CD4-positive, alpha-beta T cell treated with Interleukin-2 at 100 ng/mL for 4 hours (primary cell): ENCODE data around the gene BORCS5.

Experiments
- DNase-seq: peaks from one replicate; pipeline ENCODE4 v3.0.0-alpha.2; 2020; ENCODE audit warnings: low spot score

BORCS5 gene

GRCh38 chr12:12353276-12353675, 3.6 kb upstream of the BORCS5 start:
- no peak for DNase-seq

DNA sequence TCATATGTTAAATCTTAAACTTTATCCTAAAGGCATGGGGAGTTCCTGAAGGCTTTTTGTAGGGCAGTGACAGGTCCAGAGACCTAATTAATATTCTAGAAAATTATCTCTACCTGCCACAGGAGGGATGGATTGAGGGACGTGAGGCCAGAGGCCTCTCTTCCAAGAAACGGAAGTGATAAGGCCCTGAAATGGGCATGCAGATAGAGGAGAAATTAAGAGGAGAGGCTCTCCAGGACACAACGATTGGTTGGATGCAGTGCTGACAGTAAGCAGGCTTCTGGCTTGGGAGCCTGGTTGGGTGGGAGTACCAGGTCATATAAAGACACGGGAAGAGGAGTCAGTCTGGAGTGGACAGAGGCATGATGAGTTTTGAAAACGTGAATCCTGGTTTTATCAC, 3.1 kb upstream of the BORCS5 start:
- no peak for DNase-seq

DNA sequence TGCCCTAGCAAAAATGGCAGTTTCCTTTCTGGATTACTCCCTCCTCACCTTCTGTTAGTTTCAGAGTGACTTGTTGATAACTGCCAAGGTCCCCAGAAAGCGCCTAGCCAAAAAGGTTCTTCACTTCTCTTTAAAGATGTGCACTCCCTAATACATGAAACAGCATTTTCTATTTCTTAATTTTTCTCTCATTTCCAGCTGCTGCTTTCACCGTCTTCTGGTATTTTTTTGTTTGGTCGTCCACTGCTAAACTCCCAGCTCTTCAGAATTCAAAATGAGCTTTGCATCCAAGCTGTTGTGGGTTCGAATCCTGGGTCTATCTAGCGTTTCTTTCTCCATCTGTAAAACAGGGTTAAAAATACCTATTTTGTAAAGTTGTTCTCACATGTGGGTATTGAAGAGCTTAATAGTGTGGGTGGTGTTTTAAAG, 397 bp upstream of the BORCS5 start:
- DNase-seq: no peak

DNA sequence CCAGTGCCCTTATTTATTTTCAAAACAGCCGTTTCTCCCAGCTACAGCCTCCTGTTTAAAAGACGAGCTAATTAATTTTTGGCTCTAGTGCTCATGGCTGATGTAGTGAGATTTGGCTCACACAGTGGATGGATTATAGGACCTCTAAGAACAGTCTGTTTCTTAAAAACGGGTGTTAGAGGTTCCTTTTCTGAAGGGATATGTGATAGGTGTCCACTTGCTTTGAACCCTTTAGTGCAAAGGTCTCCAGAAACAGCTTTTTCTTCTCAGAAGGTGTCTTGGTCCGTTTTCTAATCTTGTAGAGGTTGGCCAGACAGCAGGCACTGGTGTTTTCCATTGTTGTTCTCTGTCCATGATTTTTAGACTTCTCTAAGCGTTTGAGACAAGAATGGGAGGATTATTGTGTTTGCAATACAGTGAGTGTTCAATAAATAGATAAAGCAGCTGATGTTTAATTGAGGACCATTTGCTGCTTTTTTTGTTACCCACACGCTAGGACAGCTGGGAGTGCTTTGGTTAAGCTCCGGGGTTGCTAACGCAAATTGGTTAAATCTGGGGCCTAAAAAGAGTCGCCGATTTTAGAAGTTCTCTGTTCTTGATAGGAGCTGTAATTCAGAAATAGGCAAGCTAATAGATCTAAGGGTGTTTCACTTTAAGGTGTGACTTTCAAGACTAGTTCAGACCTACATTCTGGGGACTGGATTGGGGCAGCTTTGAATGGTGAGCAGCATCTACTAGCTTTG, 1.0 kb downstream of the BORCS5 start:
- DNase-seq: peak; percentile 35

- DNase-seq: no peak
Observed at GRCh38 chr12:12358528-12358927, 1.6 kb downstream of the BORCS5 start.

GRCh38 chr12:12364787-12365445, 8.0 kb downstream of the BORCS5 start:
- DNase-seq: no peak

- no peak for DNase-seq
Observed at GRCh38 chr12:12365446-12365802, 8.5 kb downstream of the BORCS5 start.

DNA sequence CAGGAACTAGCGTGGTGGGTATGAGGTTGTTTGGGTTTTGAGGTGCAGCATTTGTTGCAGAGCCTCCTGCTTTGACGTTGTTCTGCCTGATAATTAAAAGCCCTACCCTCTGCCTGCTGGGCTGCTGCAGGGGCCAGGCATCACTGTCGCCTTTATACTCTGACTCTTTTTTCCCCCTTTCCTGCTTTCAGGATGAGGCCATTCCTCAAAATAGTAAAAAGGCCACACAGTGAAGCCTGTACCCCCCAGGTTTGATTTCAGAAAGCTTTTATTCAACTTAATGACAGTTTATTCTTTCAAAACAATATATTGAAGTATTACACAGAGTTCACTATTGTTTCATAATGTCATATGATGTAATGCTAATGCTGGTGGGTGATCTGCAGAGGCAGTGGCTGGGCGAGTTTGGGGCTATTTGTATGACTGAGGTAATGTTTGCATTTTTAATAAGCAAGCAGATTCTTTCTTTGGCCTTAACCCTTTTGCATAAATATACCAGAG, 9.1 kb downstream of the BORCS5 start:
- no peak for DNase-seq

DNA sequence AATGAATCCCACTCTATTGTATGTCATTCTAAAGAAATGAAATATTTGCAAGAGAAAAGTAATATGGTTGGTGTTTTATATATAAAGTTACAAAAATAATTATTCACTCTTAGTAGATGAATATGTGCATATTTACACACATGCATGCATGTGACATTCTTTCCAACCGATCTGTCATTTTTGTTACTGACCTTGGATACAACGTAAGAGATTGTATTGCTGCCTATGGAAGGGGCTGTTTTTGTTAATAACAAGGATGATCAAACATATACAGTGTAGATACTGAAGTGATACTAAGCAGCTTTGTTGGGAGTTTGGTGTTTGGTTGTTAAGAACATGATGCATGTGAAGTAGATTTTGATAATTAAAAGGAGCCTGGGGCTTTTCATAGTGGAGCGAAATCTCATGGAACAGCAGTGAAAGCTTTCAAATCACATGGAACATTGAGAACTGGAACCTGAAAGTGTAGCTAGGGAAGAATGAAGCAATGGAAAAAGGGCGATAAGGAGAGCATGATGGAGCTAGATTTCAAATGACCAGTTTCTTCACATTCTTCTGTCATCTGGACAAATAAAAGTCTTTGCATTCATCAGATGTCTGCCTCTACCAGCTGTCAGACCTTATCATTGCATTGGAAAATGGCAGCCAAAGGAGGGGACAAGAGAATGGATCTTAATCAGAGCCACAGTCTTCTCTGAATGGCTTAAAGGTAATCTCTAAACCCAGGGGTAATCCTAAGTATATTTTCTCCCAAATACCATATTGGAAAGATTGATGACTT, 10.0 kb downstream of the BORCS5 start:
- no peak for DNase-seq

GRCh38 chr12:12367482-12367998, 10.7 kb downstream of the BORCS5 start:
- no peak for DNase-seq

- no peak for DNase-seq
Observed at GRCh38 chr12:12372946-12373722, 16.3 kb downstream of the BORCS5 start.

GRCh38 chr12:12376646-12377448, 20.0 kb downstream of the BORCS5 start:
- DNase-seq: peak; percentile 83

GRCh38 chr12:12378616-12379015, 21.7 kb downstream of the BORCS5 start:
- DNase-seq: peak; percentile 48

- DNase-seq: peak; percentile 80
Observed at GRCh38 chr12:12379831-12380730, 23.2 kb downstream of the BORCS5 start.

DNA sequence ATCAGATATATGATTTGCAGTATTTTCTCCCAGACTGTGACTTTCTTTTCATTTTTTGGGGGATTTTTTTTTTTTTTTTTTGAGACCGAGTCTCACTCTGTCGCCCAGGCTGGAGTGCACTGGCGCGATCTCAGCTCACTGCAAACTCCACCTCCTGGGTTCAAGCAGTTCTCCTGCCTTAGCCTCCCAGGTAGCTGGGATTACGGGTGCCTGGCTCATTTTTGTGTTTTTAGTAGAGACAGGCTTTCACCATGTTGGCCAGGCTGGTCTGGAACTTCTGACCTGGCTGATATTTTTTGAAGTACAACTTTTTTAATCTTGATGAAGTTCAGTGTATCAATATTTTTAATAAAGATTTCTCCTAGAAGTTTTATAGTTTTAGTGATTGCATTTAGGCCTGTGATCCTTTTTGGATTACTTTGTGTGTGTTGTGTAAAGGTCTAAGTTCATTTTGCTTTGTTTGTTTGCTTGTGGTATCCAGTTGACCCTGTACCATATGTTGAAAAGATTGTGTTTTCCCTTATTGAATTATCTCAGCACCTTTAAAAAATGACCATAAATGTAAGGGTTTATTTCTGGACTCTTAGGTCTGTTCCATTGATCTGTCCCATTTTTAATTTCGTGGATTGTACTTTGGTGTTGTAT, 24.2 kb downstream of the BORCS5 start:
- DNase-seq: no peak

DNA sequence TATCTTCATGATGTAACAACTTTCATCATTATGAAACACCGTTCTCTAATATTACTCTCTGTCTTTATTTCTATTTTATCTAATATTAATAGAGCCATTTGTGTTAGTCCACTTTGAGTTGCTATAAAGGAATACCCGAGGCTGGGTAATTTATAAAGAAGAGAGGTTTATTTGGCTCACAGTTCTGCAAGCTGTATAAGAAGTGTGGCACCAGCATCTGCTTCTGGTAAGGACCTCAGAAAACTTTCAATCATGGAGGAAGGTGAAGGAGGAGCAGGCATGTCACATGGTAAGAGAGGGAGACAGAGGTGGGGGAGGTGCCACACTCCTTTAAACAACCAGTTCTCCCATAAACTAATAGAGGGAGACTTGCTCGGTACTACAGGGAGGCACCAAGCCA, 25.1 kb downstream of the BORCS5 start:
- no peak for DNase-seq

- peak; percentile 50 for DNase-seq
Observed at GRCh38 chr12:12384571-12385340, 27.9 kb downstream of the BORCS5 start.

DNA sequence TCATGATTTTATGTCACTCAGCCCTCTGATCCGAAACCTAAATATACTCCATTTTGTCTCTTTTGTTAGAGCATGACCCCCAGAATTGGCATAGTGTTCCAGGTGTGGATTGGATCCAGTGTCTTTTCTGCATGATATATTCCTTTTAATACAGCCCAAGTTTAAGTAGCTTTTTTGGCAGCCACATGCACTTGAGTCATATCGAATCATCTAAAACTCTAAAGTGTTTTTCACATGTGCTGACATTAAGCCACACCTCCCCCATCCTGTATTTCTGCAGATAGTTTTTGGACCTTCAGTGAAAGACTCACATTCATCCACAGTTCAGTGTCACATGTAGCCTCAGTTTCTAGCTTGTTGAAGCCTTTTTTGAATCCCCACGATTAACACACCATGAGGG, 30.6 kb downstream of the BORCS5 start:
- DNase-seq: peak; percentile 43

DNA sequence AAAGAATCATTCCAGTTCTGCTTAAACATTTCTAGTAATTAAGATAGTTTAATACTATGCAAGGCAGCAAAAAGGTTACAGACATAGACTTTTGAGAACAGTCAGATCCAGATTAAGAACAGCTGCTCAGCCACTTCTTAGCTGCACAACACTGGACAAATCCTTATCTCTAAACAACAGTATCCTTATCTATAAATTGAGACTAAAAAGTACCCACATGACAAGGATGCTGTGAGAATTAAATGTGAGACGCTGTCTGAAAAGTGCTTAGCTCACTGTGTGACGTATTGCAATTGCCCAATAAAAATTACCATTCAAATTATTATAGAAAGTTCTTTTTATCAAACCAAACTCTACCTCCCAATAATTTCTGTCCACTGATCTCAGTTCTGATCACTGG, 35.5 kb downstream of the BORCS5 start:
- DNase-seq: no peak
